Amygdala (tissue), 56 donors: ENCODE results near the gene ARID1B.
A peak's percentile ranks its signal among the peaks of the same experiment; 100 is the strongest.

ENCODE experiments used
- DNase-seq, 56 donors: peaks; one replicate each; lab custom pipeline; 2025; lab: John Stamatoyannopoulos, UW

ARID1B gene

GRCh38 chr6:156776840-156777576 lies at the start of gene ARID1B:
Gene ARID1B, plus strand, starts transcription at chr6:156777378. Its CDS starts 303 bp downstream, at chr6:156777681.
- DNase-seq = peak in 50 of 56 donors; percentile 19 to 82 (median 62)

- DNase-seq = no peak
These were observed 49.3 kb upstream of the ARID1B start for GRCh38 chr6:156727715-156728385.

- no peak for DNase-seq
These were observed 47.9 kb upstream of the ARID1B start for GRCh38 chr6:156729248-156729647.

GRCh38 chr6:156731396-156731795 lies 45.8 kb upstream of the ARID1B start:
- no peak for DNase-seq

GRCh38 chr6:156735751-156736150 lies 41.4 kb upstream of the ARID1B start:
- DNase-seq = no peak

DNA sequence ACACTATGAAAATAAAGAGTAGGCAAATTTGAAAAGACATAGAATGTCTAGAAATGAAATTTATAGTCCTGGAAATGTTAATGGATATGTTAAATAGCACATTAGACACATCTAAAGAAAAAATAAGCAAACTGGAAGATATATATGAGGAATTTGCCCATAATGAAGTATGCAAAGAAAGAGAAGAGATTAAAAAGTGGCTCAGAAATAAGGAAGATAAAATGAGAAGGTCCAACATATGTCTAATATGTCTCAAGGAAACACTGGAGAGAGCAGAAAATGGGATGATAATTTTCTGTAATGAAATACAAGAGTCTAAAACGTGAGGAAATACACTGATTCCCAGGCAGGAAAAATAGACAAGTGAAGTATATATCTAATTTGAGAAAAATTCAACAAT lies 36.6 kb upstream of the ARID1B start:
- DNase-seq = no peak

- DNase-seq = no peak
These were observed 35.7 kb upstream of the ARID1B start for GRCh38 chr6:156741287-156742073.

DNA sequence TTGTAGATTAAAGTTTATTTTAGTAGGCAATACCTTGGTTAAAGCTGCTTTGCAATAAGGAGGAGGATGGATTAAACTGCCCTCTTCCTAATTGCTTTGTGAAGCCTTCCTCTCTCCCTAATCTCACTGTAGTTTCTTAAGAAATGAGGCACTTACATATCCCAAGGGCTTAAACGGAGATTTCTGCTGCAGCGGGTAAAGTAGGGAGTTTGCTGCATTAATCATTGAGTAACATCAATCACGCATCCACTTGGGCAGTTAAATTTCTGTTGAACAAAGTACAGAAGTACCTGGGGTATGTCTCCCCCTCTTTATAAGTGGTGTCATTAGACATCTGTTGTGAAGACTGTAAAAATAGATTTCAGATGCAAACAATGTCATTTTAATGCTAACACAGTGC lies 29.5 kb upstream of the ARID1B start:
- DNase-seq = no peak

DNA sequence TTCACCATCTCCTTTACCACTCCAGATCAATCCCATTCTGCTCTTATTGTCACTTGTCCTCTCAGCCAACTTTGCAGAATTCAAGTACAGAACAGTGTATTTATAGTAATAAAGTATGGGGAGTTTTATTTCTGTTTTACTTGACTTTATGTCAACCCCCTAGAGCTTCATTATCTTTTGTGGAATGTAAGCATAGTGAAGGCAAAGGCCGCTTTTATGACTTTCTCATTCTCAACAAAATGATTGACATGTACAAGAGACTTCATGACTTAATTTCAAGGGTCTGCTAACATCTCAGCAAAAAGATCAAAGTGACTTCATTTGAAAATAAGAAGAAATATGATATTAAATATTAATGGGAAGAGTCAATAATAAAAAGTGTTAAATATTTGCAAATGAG lies 28.7 kb upstream of the ARID1B start:
- no peak for DNase-seq

- DNase-seq = peak in 2 of 56 donors; percentile 3 to 6
These were observed 24.4 kb upstream of the ARID1B start for GRCh38 chr6:156752666-156753301.

- no peak for DNase-seq
These were observed 20.3 kb upstream of the ARID1B start for GRCh38 chr6:156756630-156757610.

DNA sequence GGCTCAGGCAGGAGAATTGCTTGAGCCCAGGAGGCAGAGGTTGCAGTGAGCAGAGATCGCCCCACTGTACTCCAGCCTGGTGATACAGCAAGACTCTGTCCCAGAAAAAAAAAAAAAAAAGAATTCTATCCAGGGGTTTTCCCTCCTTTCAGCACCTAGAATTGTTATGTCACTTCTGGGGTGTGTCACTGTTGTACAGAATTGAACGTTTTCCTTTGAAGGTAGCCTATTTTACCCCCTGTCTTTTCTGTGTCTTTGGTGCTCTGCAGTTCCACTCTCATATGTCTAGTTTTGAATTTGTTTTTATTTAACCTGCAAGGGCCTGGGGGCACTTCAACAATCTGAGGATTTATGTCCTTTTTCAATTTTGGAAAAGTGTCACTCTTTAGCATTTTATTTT lies 19.3 kb upstream of the ARID1B start:
- no peak for DNase-seq

DNA sequence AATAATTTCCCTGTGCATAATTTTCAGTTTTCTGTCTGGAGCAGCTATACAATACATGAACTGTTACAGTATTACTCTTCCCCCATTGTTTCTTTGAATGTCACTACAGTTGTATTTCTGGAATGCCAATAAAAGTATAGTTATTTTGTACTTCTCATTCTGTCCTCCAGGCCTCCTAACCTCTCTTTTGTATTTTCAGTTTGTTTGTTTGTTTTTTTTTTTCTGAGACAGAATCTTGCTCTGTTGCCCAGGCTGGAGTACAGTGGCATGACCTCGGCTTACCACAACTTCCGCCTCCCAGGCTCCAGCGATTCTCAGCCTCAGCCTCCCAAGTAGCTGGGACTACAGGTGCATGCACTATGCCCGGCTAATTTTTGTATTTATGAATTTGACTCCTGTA lies 16.8 kb upstream of the ARID1B start:
- no peak for DNase-seq

GRCh38 chr6:156762547-156762946 lies 14.6 kb upstream of the ARID1B start:
- DNase-seq = no peak

DNA sequence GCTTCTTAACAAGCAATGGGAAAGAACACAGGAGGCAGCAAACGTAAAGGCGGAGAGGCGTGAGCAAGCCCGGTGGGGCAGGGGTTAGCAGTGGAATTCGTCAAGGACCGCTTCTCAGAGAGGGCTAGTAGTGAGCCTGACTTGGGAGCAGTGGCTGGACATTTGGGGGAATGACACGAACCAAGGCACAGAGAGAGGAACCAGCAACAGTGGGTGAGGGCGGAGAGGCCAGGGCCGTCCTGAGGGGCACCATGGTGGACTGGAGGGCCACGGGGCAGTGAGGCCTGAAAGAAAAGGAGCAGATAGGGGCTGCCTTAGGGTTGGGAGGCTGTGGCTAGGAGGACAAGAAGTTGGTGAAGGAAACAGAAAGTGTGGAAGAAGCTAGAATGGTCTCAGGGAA lies 12.1 kb upstream of the ARID1B start:
- DNase-seq = no peak

- DNase-seq = no peak
These were observed 9.3 kb upstream of the ARID1B start for GRCh38 chr6:156767603-156768467.

GRCh38 chr6:156771047-156771446 lies 6.1 kb upstream of the ARID1B start:
- no peak for DNase-seq

- DNase-seq = no peak
These were observed 5.4 kb upstream of the ARID1B start for GRCh38 chr6:156771761-156772160.

DNA sequence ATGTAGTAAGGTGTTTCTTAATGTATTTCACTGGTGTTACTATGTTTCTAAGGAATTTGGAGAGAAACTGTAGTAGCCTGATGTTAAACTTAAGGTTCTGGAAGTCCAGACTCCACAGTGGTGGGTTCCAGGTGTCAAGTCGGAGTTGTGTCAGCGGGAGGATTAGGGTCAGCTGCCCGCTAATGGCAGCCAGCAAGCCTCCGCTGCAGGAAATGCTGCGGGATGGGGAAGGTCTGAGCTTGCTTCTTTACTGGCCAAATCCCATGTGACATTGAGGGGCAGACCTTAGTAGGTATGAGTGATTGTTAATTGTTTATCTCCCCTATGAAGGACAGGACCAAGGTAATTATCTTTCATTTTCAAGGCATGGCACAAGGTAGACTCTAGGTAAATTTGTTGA lies 3.7 kb upstream of the ARID1B start:
- DNase-seq = no peak
